Body of pancreas (tissue), 4 donors: ENCODE measurements around the gene PCYOX1L.

Experiments used
- CTCF ChIP-seq, 7 experiments: fragments of 450-650 bp in 4 of 7; fragments of 200-600 bp in 3 of 7; sonication (generic) in 3 of 7; IDR thresholded peaks; one replicate each; pipeline ENCODE4 v1.5.1; 2016 to 2019; ENCODE audit warnings: antibody characterized with exemption in 7 of 7
- POLR2A ChIP-seq, 3 donors: fragments of 450-650 bp; IDR thresholded peaks; one replicate each; pipeline ENCODE4 v1.6.1; 2016; ENCODE audit warnings: antibody characterized with exemption in 3 of 3, mild to moderate bottlenecking in 2 of 3

- TF ChIP-seq CTCF (IDR thresholded peaks at IDR 0.05) = no peak
- no peak for TF ChIP-seq POLR2A (IDR thresholded peaks at IDR 0.05)
These were observed 17.0 kb downstream of the PCYOX1L start for GRCh38 chr5:149374801-149375200.
